SK-N-SH treated with all-trans-retinoic acid at 6 μM for 48 hours (cell line): Measurements from ENCODE around the gene OLA1.

Source experiments
- ATAC-seq: fragments of 200-7000 bp; cut with Tn5 transposase; 3 replicates; pipeline ENCODE4 v1.9.1; 2020; ENCODE audit warnings: mild to moderate bottlenecking, moderate library complexity
- ARNTL ChIP-seq: fragments of 450-650 bp; formaldehyde crosslinking; IDR thresholded peaks from 2 replicates; pipeline ENCODE4 v1.5.0; 2020; ENCODE audit warnings: low read depth, mild to moderate bottlenecking, moderate library complexity, borderline replicate concordance
- BACH2 ChIP-seq: fragments of 250-450 bp; sonication (Bioruptor Pico); IDR thresholded peaks from 2 replicates; pipeline ENCODE4 v1.9.0; 2021; ENCODE audit warnings: mild to moderate bottlenecking, borderline replicate concordance
- CREB5 ChIP-seq: fragments of 250-450 bp; sonication (Bioruptor Pico); IDR thresholded peaks from 2 replicates; pipeline ENCODE4 v1.5.1; 2020; ENCODE audit warnings: low read depth, mild to moderate bottlenecking, moderate library complexity
- CSRNP3 ChIP-seq: fragments of 250-450 bp; sonication (Bioruptor Pico); IDR thresholded peaks from 2 replicates; pipeline ENCODE4 v1.5.1; 2021; ENCODE audit warnings: mild to moderate bottlenecking, moderate library complexity
- ESRRG ChIP-seq: fragments of 250-450 bp; sonication (Bioruptor Pico); IDR thresholded peaks from 2 replicates; pipeline ENCODE4 v1.6.1; 2021; ENCODE audit warnings: mild to moderate bottlenecking
- GLIS3 ChIP-seq: fragments of 250-450 bp; sonication (Bioruptor Pico); IDR thresholded peaks from 2 replicates; pipeline ENCODE4 v1.5.0; 2020; ENCODE audit warnings: mild to moderate bottlenecking, moderate library complexity
- ISL1 ChIP-seq: fragments of 250-450 bp; sonication (Bioruptor Pico); IDR thresholded peaks from 2 replicates; pipeline ENCODE4 v2.1.2; 2022; ENCODE audit warnings: mild to moderate bottlenecking, moderate library complexity
- OSR1 ChIP-seq: fragments of 250-450 bp; sonication (Bioruptor Pico); IDR thresholded peaks from 2 replicates; pipeline ENCODE4 v1.8.0; 2022; ENCODE audit warnings: moderate library complexity, mild to moderate bottlenecking, inconsistent platforms
- PATZ1 ChIP-seq: fragments of 250-450 bp; sonication (Bioruptor Pico); IDR thresholded peaks from 2 replicates; pipeline ENCODE4 v1.8.0; 2020; ENCODE audit warnings: mild to moderate bottlenecking, moderate library complexity, borderline replicate concordance
- POU6F1 ChIP-seq: fragments of 250-450 bp; sonication (Bioruptor Pico); IDR thresholded peaks from 2 replicates; pipeline ENCODE4 v1.8.0; 2021; ENCODE audit warnings: low read depth, mild to moderate bottlenecking, moderate library complexity, borderline replicate concordance
- PPARA ChIP-seq: fragments of 250-450 bp; sonication (Bioruptor Pico); IDR thresholded peaks from 2 replicates; pipeline ENCODE4 v1.5.0; 2020; ENCODE audit warnings: mild to moderate bottlenecking, borderline replicate concordance
- SNAI2 ChIP-seq: fragments of 250-450 bp; sonication (Bioruptor Pico); IDR thresholded peaks from 2 replicates; pipeline ENCODE4 v1.5.0; 2020; ENCODE audit warnings: mild to moderate bottlenecking, moderate library complexity
- TCF4 ChIP-seq: fragments of 250-450 bp; sonication (Bioruptor Pico); IDR thresholded peaks from 2 replicates; pipeline ENCODE4 v1.8.0; 2021; ENCODE audit warnings: mild to moderate bottlenecking, moderate library complexity, borderline replicate concordance
- TOX ChIP-seq: fragments of 250-450 bp; sonication (Bioruptor Pico); IDR thresholded peaks from 2 replicates; pipeline ENCODE4 v1.8.0; 2021; ENCODE audit warnings: mild to moderate bottlenecking, moderate library complexity, borderline replicate concordance
- TSHZ2 ChIP-seq: fragments of 250-450 bp; sonication (Bioruptor Pico); IDR thresholded peaks from 2 replicates; pipeline ENCODE4 v1.5.0; 2020; ENCODE audit warnings: mild to moderate bottlenecking, moderate library complexity
- ZC3H10 ChIP-seq: fragments of 250-450 bp; sonication (Bioruptor Pico); IDR thresholded peaks from 2 replicates; pipeline ENCODE4 v1.5.1; 2021; ENCODE audit warnings: mild to moderate bottlenecking, moderate library complexity
- ZFP30 ChIP-seq: fragments of 450-650 bp; formaldehyde crosslinking; IDR thresholded peaks from 2 replicates; pipeline ENCODE4 v1.5.0; 2022; ENCODE audit warnings: mild to moderate bottlenecking, moderate library complexity
- ZNF565 ChIP-seq: fragments of 450-650 bp; formaldehyde crosslinking; conservative IDR thresholded peaks from 2 replicates; pipeline ENCODE4 v1.5.0; 2020; ENCODE audit warnings: low read depth, mild to moderate bottlenecking, moderate library complexity
- ZNF70 ChIP-seq: fragments of 450-650 bp; formaldehyde crosslinking; IDR thresholded peaks from 2 replicates; pipeline ENCODE4 v1.5.0; 2020; ENCODE audit warnings: mild to moderate bottlenecking, moderate library complexity

OLA1 gene

GRCh38 chr2:174227748-174228147, 20.6 kb downstream of the OLA1 start (continued):
- no peak for TF ChIP-seq TSHZ2 (CRISPR knock-in tag)
- TF ChIP-seq ARNTL (CRISPR knock-in tag), result no peak

- TF ChIP-seq TCF4 (CRISPR knock-in tag) (no peak), ARNTL (CRISPR knock-in tag) (no peak), TOX (CRISPR knock-in tag) (no peak), ISL1 (CRISPR knock-in tag) (no peak), ZNF70 (CRISPR knock-in tag) (no peak), TSHZ2 (CRISPR knock-in tag) (no peak), CSRNP3 (CRISPR knock-in tag) (no peak), GLIS3 (no peak), OSR1 (CRISPR knock-in tag) (no peak), PPARA (no peak), ZFP30 (CRISPR knock-in tag) (no peak), ZC3H10 (no peak), POU6F1 (CRISPR knock-in tag) (no peak), BACH2 (CRISPR knock-in tag) (no peak), ZNF565 (CRISPR knock-in tag) (no peak), SNAI2 (CRISPR knock-in tag) (no peak), ESRRG (CRISPR knock-in tag) (no peak), CREB5 (no peak), PATZ1 (CRISPR knock-in tag) (no peak)
- no peak for ATAC-seq
Observed at GRCh38 chr2:174224665-174225288, 23.6 kb downstream of the OLA1 start.
